ENCODE measurements around the gene STIL.

The STIL gene

DNA sequence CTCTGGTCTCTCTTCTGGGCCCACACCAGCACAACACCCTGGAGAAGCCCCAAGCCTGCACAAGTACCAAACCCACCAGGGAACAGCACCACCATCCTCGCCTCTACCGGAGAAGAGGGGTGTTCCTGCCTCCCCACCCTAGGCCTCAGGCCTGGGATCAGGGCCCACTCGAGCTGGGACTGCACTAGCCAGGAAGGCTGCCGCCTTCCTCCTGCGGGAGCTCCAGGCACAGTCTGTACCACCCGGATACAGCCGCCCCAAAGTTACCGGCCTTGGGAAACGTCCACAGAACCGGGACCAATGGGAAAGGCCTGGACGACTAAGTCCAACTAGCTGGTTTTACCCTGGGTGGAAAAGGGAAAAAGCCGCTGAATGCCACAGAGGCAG lies 85.3 kb downstream of the STIL start:
- TF ChIP-seq, protein P1, sequence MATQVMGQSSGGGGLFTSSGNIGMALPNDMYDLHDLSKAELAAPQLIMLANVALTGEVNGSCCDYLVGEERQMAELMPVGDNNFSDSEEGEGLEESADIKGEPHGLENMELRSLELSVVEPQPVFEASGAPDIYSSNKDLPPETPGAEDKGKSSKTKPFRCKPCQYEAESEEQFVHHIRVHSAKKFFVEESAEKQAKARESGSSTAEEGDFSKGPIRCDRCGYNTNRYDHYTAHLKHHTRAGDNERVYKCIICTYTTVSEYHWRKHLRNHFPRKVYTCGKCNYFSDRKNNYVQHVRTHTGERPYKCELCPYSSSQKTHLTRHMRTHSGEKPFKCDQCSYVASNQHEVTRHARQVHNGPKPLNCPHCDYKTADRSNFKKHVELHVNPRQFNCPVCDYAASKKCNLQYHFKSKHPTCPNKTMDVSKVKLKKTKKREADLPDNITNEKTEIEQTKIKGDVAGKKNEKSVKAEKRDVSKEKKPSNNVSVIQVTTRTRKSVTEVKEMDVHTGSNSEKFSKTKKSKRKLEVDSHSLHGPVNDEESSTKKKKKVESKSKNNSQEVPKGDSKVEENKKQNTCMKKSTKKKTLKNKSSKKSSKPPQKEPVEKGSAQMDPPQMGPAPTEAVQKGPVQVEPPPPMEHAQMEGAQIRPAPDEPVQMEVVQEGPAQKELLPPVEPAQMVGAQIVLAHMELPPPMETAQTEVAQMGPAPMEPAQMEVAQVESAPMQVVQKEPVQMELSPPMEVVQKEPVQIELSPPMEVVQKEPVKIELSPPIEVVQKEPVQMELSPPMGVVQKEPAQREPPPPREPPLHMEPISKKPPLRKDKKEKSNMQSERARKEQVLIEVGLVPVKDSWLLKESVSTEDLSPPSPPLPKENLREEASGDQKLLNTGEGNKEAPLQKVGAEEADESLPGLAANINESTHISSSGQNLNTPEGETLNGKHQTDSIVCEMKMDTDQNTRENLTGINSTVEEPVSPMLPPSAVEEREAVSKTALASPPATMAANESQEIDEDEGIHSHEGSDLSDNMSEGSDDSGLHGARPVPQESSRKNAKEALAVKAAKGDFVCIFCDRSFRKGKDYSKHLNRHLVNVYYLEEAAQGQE (IDR thresholded peaks at IDR 0.05; ENCODE audit: low read depth): no peak
- TF ChIP-seq, protein P2, sequence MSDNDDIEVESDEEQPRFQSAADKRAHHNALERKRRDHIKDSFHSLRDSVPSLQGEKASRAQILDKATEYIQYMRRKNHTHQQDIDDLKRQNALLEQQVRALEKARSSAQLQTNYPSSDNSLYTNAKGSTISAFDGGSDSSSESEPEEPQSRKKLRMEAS (IDR thresholded peaks at IDR 0.05): no peak
- TF ChIP-seq CREB1 (IDR thresholded peaks at IDR 0.05; ENCODE audit: low read depth) (no peak), FOXM1 (IDR thresholded peaks at IDR 0.05; ENCODE audit: borderline replicate concordance, low read depth) (no peak), TEAD4 (IDR thresholded peaks at IDR 0.05) (no peak)
- TF ChIP-seq, protein P3, sequence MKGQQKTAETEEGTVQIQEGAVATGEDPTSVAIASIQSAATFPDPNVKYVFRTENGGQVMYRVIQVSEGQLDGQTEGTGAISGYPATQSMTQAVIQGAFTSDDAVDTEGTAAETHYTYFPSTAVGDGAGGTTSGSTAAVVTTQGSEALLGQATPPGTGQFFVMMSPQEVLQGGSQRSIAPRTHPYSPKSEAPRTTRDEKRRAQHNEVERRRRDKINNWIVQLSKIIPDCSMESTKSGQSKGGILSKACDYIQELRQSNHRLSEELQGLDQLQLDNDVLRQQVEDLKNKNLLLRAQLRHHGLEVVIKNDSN (IDR thresholded peaks at IDR 0.05): no peak

DNA sequence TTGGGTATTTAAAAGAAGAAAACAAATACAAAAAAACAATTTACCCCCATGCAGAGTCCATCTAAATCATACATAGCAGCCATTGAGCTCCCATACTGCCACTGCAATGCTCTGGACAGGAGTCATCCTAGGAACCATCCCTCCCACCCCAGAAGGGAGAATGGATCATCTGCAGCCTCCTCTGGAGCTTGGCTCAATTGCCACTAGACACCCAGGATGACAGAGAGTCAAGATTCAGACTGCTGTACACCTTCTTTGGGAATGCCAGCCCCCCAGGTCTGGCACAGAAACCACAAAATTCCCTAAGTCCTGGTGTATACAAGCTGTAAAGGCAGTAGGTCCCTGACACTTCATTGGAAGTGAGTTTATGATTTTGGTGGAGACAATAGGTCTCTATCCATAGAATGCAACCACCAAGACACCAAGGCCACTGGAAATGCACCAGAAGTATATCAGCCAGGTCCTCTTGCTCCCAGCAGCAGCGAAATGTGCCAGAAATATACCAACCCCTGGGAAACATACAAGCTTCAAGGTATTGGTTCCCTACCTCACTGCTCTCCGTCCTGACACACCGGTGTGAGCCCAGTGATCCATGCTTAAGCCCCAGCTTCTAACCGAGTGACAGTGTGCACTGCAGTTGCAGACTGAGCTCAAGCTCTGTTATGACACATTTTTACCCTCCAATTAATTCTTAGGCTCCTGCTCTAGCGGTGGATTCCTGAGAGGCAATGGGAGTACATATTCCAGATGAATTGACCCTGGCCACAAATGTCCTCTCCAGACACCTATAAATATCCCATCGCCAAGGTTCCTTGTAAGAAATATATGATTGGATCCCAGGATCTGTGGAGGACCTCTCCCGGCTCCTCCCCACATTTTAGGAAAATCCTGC lies 86.4 kb downstream of the STIL start:
- TF ChIP-seq, protein P2 (IDR thresholded peaks at IDR 0.05): no peak
- TF ChIP-seq TAF1 (IDR thresholded peaks at IDR 0.05; ENCODE audit: low read depth) (no peak), ZBTB7A (IDR thresholded peaks at IDR 0.05; ENCODE audit: low read depth) (no peak), RAD21 (IDR thresholded peaks at IDR 0.05; ENCODE audit: low read depth) (no peak), TCF12 (IDR thresholded peaks at IDR 0.05; ENCODE audit: low read depth) (no peak), FOXM1 (IDR thresholded peaks at IDR 0.05; ENCODE audit: borderline replicate concordance, low read depth) (no peak), TEAD4 (IDR thresholded peaks at IDR 0.05) (no peak), NFIC (IDR thresholded peaks at IDR 0.05) (no peak), CEBPB (IDR thresholded peaks at IDR 0.05) (no peak), EP300 (IDR thresholded peaks at IDR 0.05; ENCODE audit: borderline replicate concordance) (no peak), EGR1 (IDR thresholded peaks at IDR 0.05) (no peak)
- TF ChIP-seq, protein P1 (IDR thresholded peaks at IDR 0.05; ENCODE audit: low read depth): no peak
- TF ChIP-seq, protein P3 (IDR thresholded peaks at IDR 0.05): no peak

DNA sequence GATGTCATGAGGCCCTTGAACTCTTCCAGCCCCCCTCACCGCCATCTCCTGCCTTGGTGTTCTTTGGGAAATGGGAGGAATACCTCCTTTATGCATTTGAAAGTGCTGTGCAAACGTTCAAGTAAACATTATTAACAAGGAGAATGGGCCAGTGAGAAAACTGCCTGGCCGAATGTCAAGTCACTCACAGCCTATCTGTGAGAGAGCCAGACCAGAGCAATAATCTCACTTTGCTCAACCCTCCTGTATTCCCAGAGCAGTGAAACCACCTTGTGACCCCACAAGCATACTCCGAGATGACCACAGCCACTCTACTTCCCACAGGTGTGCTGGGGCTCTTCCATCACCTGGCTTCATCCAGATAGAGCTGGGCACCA lies 87.1 kb downstream of the STIL start:
- TF ChIP-seq TCF12 (IDR thresholded peaks at IDR 0.05; ENCODE audit: low read depth) (no peak), TEAD4 (IDR thresholded peaks at IDR 0.05) (no peak), ZBTB7A (IDR thresholded peaks at IDR 0.05; ENCODE audit: low read depth) (no peak), RAD21 (IDR thresholded peaks at IDR 0.05; ENCODE audit: low read depth) (no peak), CEBPB (IDR thresholded peaks at IDR 0.05) (no peak), FOXM1 (IDR thresholded peaks at IDR 0.05; ENCODE audit: borderline replicate concordance, low read depth) (no peak), CREB1 (IDR thresholded peaks at IDR 0.05; ENCODE audit: low read depth) (no peak), NFIC (IDR thresholded peaks at IDR 0.05) (no peak), TAF1 (IDR thresholded peaks at IDR 0.05; ENCODE audit: low read depth) (no peak), EP300 (IDR thresholded peaks at IDR 0.05; ENCODE audit: borderline replicate concordance) (no peak), YY1 (IDR thresholded peaks at IDR 0.05; ENCODE audit: low read depth) (no peak), EGR1 (IDR thresholded peaks at IDR 0.05) (no peak)
- TF ChIP-seq, protein P1 (IDR thresholded peaks at IDR 0.05; ENCODE audit: low read depth): no peak
- TF ChIP-seq, protein P3 (IDR thresholded peaks at IDR 0.05): no peak
- TF ChIP-seq, protein P2 (IDR thresholded peaks at IDR 0.05): no peak
